Measurements from ENCODE around the gene RNF169.

- TF ChIP-seq ZBTB8A (CRISPR knock-in tag; IDR thresholded peaks at IDR 0.05; ENCODE audit: borderline replicate concordance, low read depth) (no peak), RAD21 (CRISPR knock-in tag; IDR thresholded peaks at IDR 0.05) (no peak), YY1 (IDR thresholded peaks at IDR 0.05; ENCODE audit: insufficient read depth, insufficient replicate concordance, low read depth, low read length) (no peak), RXRA (CRISPR knock-in tag; IDR thresholded peaks at IDR 0.05) (no peak), FOXK1 (CRISPR knock-in tag; IDR thresholded peaks at IDR 0.05; ENCODE audit: borderline replicate concordance, low read depth) (no peak), ZNF160 (CRISPR knock-in tag; IDR thresholded peaks at IDR 0.05) (no peak), EZH2 (conservative IDR thresholded peaks at IDR 0.05; ENCODE audit: low read depth, low read length) (no peak), CTCF (CRISPR knock-in tag; IDR thresholded peaks at IDR 0.05) (no peak), ZNF264 (CRISPR knock-in tag; IDR thresholded peaks at IDR 0.05) (no peak), MAFG (CRISPR knock-in tag; IDR thresholded peaks at IDR 0.05) (no peak)
Observed at GRCh38 chr11:74809801-74810200, 61.2 kb downstream of the RNF169 start.

Measured in HepG2 (cell line).